ENCODE data around the gene PLPPR2.

- no peak for TF ChIP-seq CTCF (IDR thresholded peaks at IDR 0.05)
- TF ChIP-seq ZFX (IDR thresholded peaks at IDR 0.05; ENCODE audit: borderline replicate concordance) = no peak
These were observed 15.5 kb downstream of the PLPPR2 start for GRCh38 chr19:11370744-11371143.

Measured in 22Rv1 (cell line).